GM10266 (cell line): ENCODE measurements around the gene EFNB2.

Experiments used
- DNase-seq: peaks from one replicate; pipeline ENCODE4 v3.0.0; 2012; ENCODE audit errors: extremely low spot score
- CTCF ChIP-seq: IDR thresholded peaks from 2 replicates; pipeline ENCODE4 v1.5.1; 2012; ENCODE audit warnings: mild to moderate bottlenecking, low read depth; ENCODE audit not compliant: control insufficient read depth, insufficient read depth; ENCODE audit errors: missing control alignments

EFNB2 gene

GRCh38 chr13:106515635-106516254, 19.7 kb downstream of the EFNB2 start:
- TF ChIP-seq CTCF: no peak
- no peak for DNase-seq

- TF ChIP-seq CTCF: no peak
- no peak for DNase-seq
Measured at GRCh38 chr13:106514928-106515634, 20.4 kb downstream of the EFNB2 start.

- TF ChIP-seq CTCF: no peak
- DNase-seq: no peak
Measured at GRCh38 chr13:106513025-106513983, 22.2 kb downstream of the EFNB2 start.

- no peak for TF ChIP-seq CTCF
- no peak for DNase-seq
Measured at GRCh38 chr13:106507560-106508274, 27.7 kb downstream of the EFNB2 start.

GRCh38 chr13:106506286-106506685, 29.2 kb downstream of the EFNB2 start:
- TF ChIP-seq CTCF: no peak
- DNase-seq: no peak

GRCh38 chr13:106505732-106506131, 29.7 kb downstream of the EFNB2 start:
- DNase-seq: no peak
- TF ChIP-seq CTCF: no peak
